Measurements from ENCODE around the gene PRPSAP2. TPM values are rescaled to one million over a fixed set of nuclear protein-coding genes. Genes with fewer than 3 reads are reported as not detected.

Gene PRPSAP2
- total and polyA plus RNA-seq, 2 donors, result 48.2 to 56.7 TPM

- Histone ChIP-seq H3K27ac (ENCODE audit: low read depth in 1 of 2, low read length in 1 of 2) (no peak overlapping the region), H3K36me3 (ENCODE audit: control insufficient read depth in 2 of 2, insufficient read depth in 2 of 2, low read length in 1 of 2) (peaks cover 0 to 9% of the 10 kb centered on the region in 2 donors), H3K4me1 (ENCODE audit: control insufficient read depth in 2 of 2, insufficient read depth in 2 of 2, low read length in 2 of 2) (peaks cover 0 to 26% of the 10 kb centered on the region in 2 donors), H3K4me3 (ENCODE audit: low read length in 2 of 2) (no peak overlapping the region), H3K27me3 (ENCODE audit: control insufficient read depth in 2 of 2, insufficient read depth in 1 of 2, low read length in 1 of 2) (peaks cover 0 to 2% of the 10 kb centered on the region in 2 donors), H3K9me3 (ENCODE audit: control insufficient read depth in 2 of 2, insufficient read depth in 1 of 2, low read length in 1 of 2) (no peaks in the 10 kb centered on the region)
- WGBS, result 70% methylated on average over 4 of the region's 4 CpGs
- no peak for DNase-seq (ENCODE audit: low read depth in 6 of 9, low spot score in 9 of 9)
Observed at GRCh38 chr17:18968345-18968744, 110.4 kb downstream of the PRPSAP2 start.

DNA sequence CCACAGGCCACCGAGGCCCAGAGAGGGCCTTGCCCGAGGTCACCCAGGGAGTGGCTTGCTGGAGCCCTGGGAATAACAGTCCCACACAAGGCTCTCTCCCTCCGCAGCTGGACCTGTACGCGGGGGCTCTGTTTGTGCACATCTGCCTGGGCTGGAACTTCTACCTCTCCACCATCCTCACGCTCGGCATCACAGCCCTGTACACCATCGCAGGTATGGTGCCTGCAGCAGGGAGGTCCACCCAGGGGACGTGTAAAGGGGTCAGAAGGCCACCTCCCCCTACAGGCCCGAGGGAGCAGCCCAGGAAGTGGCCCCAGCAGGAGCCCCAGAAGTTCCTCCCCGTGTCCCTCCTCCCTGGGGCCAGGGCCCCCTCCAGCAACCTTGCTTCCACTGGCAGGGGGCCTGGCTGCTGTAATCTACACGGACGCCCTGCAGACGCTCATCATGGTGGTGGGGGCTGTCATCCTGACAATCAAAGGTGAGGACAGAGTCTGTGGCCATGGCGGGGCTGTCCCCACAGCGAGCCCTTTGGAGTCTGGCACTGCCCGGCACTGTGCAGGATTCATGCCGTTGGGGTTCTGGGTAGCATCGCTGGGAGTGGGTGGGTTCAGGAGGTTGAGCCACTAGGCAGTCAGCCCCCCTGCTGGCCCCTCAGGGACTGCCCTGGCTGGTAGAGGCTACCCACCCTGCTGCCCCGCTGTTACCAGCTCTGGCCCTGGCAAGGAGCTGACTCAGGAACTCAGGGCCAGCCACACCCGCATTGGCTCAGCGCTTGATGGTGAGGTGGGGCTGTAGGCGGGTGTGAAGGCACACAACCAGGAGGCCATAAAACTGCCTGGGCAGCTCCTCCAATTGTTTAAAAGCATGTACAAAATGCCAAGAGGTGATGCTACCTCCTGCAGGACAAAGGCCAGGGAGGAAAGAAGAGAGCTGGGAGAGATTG lies 111.3 kb downstream of the PRPSAP2 start:
- Histone ChIP-seq H3K27me3 (ENCODE audit: control insufficient read depth in 2 of 2, insufficient read depth in 1 of 2, low read length in 1 of 2) (no peaks in the 10 kb centered on the region), H3K27ac (ENCODE audit: low read depth in 1 of 2, low read length in 1 of 2) (no peak overlapping the region), H3K4me1 (ENCODE audit: control insufficient read depth in 2 of 2, insufficient read depth in 2 of 2, low read length in 2 of 2) (peaks cover 0 to 26% of the 10 kb centered on the region in 2 donors), H3K9me3 (ENCODE audit: control insufficient read depth in 2 of 2, insufficient read depth in 1 of 2, low read length in 1 of 2) (no peaks in the 10 kb centered on the region), H3K4me3 (ENCODE audit: low read length in 2 of 2) (no peak overlapping the region), H3K36me3 (ENCODE audit: control insufficient read depth in 2 of 2, insufficient read depth in 2 of 2, low read length in 1 of 2) (peaks cover 0 to 9% of the 10 kb centered on the region in 2 donors)
- WGBS, result 79% methylated on average over 23 of the region's 23 CpGs
- DNase-seq (ENCODE audit: low read depth in 6 of 9, low spot score in 9 of 9), result no peak

DNA sequence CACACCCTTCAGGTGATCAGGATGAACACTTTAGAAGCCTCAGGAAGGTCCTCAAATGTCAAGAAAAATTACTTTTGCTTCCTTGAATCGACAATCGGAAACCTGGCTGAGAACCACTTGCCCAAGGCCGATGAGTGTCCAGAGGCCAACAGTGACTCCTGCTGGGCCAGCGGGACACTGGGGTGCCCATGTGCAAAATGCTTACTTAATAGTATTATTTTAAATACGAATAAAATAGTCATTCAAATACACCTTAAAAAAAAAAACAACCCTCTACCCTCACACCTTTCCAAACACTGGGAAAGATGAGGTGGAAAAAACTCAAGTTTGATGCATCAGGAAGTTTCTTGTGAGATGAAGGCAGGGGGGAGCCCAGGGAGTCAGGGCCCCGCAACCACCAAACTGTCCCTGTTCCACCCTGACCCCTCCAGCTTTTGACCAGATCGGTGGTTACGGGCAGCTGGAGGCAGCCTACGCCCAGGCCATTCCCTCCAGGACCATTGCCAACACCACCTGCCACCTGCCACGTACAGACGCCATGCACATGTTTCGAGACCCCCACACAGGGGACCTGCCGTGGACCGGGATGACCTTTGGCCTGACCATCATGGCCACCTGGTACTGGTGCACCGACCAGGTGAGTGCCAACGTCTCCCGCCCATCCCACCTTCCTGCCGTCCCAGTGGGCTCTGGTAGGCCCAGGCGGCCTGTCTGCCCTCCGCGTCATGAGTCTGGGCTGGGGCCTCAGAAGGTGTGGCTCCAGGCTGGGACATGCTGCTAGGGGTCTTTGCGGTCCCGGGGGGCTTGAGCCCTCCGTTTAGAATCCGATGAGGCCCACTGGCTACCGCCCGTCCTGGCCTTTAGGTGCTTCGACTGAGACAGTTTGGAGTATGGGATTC lies 112.9 kb downstream of the PRPSAP2 start:
- no peaks in the 10 kb centered on the region for H3K9me3 ChIP-seq (ENCODE audit: control insufficient read depth in 2 of 2, insufficient read depth in 1 of 2, low read length in 1 of 2)
- no peaks in the 10 kb centered on the region for H3K27me3 ChIP-seq (ENCODE audit: control insufficient read depth in 2 of 2, insufficient read depth in 1 of 2, low read length in 1 of 2)
- no peak overlapping the region for H3K27ac ChIP-seq (ENCODE audit: low read depth in 1 of 2, low read length in 1 of 2)
- WGBS, result 94% methylated on average over 28 of the region's 28 CpGs
- peaks cover 0 to 26% of the 10 kb centered on the region in 2 donors for H3K4me1 ChIP-seq (ENCODE audit: control insufficient read depth in 2 of 2, insufficient read depth in 2 of 2, low read length in 2 of 2)
- DNase-seq (ENCODE audit: low read depth in 6 of 9, low spot score in 9 of 9), result no peak
- H3K36me3 ChIP-seq (ENCODE audit: control insufficient read depth in 2 of 2, insufficient read depth in 2 of 2, low read length in 1 of 2), result peaks cover 0 to 9% of the 10 kb centered on the region in 2 donors
- H3K4me3 ChIP-seq (ENCODE audit: low read length in 2 of 2), result no peak overlapping the region

DNA sequence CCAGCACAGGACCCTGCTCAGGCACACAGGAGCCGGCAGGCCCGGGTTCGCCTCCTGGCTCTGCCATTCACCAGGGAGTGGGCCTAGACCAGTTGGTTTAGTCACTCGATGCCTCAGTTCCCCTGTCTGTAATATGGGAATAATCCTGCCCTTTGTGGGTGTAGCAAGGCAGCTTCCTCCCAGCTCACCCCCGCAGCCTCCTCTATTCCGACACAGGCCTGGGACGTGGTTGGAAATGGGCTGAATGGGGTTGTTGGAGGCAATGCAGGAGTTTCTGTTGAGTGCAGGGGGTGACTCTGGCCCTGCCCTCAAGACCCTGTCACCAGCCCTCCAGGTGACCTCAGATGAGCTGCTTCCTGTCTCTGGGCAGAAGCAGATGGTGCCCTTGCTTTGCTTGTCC lies 113.9 kb downstream of the PRPSAP2 start:
- Histone ChIP-seq H3K9me3 (ENCODE audit: control insufficient read depth in 2 of 2, insufficient read depth in 1 of 2, low read length in 1 of 2) (no peaks in the 10 kb centered on the region), H3K4me1 (ENCODE audit: control insufficient read depth in 2 of 2, insufficient read depth in 2 of 2, low read length in 2 of 2) (peaks cover 0 to 26% of the 10 kb centered on the region in 2 donors), H3K27ac (ENCODE audit: low read depth in 1 of 2, low read length in 1 of 2) (no peak overlapping the region), H3K36me3 (ENCODE audit: control insufficient read depth in 2 of 2, insufficient read depth in 2 of 2, low read length in 1 of 2) (peaks cover 0 to 9% of the 10 kb centered on the region in 2 donors), H3K27me3 (ENCODE audit: control insufficient read depth in 2 of 2, insufficient read depth in 1 of 2, low read length in 1 of 2) (no peaks in the 10 kb centered on the region), H3K4me3 (ENCODE audit: low read length in 2 of 2) (no peak overlapping the region)
- WGBS, result 99% methylated on average over 7 of the region's 7 CpGs
- DNase-seq (ENCODE audit: low read depth in 6 of 9, low spot score in 9 of 9), result no peak

DNA sequence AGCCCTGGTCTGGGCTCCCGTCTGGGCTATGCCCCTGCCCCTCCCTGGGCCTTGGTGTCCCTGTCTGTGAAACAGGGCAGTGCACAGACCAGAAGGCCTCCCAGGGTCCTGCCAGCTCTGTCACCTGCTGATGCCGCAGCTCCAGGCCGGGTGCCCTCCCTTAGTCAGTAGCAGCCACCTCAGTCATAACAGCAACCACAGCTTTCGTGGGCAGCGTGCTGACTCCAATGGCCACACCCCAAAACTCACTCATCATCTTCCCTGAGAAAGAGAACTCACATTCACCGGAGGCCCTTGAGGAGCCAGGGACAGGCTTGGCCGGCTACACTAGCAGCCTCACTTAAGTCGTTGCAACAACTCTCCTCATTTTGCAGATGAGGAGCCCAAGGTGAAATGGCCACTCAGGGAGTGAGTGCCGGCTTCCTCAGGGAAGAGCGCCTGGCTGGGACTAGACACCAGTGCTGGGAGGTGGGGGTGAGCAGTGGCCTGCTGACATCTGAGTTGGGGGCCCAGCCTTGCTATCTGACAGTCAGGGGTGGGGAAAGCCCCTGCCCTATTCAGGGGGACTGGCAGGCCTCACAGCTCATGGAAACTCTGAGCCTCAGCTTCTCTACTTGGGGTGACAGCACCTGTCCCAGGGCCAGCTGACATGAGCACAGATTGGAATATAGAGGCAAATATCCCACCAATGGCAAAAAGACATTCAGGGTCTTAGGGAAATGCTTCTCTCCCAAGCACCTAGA lies 116.6 kb downstream of the PRPSAP2 start:
- Histone ChIP-seq H3K4me3 (ENCODE audit: low read length in 2 of 2) (no peak overlapping the region), H3K36me3 (ENCODE audit: control insufficient read depth in 2 of 2, insufficient read depth in 2 of 2, low read length in 1 of 2) (peaks cover 0 to 21% of the 10 kb centered on the region in 2 donors), H3K9me3 (ENCODE audit: control insufficient read depth in 2 of 2, insufficient read depth in 1 of 2, low read length in 1 of 2) (no peaks in the 10 kb centered on the region), H3K4me1 (ENCODE audit: control insufficient read depth in 2 of 2, insufficient read depth in 2 of 2, low read length in 2 of 2) (peaks cover 0 to under 1% of the 10 kb centered on the region in 2 donors), H3K27me3 (ENCODE audit: control insufficient read depth in 2 of 2, insufficient read depth in 1 of 2, low read length in 1 of 2) (no peaks in the 10 kb centered on the region), H3K27ac (ENCODE audit: low read depth in 1 of 2, low read length in 1 of 2) (no peak overlapping the region)
- 95% methylated on average over 10 of the region's 10 CpGs for WGBS
- no peak for DNase-seq (ENCODE audit: low read depth in 6 of 9, low spot score in 9 of 9)

DNA sequence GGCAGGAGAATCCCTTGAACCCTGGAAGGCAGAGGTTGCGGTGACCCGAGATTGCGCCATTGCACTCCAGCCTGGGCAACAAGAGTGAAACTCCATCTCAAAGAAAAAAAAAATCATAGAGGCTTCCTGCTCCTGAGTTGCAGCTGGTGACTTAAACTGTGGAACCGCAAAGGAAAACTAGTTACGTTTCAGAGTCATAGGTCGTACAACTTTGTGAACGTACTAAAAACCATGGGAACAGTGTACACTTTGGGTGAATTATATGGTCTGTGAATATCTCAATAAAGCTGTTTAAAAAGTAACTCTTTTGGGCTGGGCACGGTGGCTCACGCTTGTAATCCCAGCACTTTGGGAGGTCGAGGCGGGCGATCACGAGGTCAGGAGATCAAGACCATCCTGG lies 117.7 kb downstream of the PRPSAP2 start:
- Histone ChIP-seq H3K27ac (ENCODE audit: low read depth in 1 of 2, low read length in 1 of 2) (no peak overlapping the region), H3K27me3 (ENCODE audit: control insufficient read depth in 2 of 2, insufficient read depth in 1 of 2, low read length in 1 of 2) (no peaks in the 10 kb centered on the region), H3K4me3 (ENCODE audit: low read length in 2 of 2) (no peak overlapping the region), H3K4me1 (ENCODE audit: control insufficient read depth in 2 of 2, insufficient read depth in 2 of 2, low read length in 2 of 2) (no peaks in the 10 kb centered on the region), H3K36me3 (ENCODE audit: control insufficient read depth in 2 of 2, insufficient read depth in 2 of 2, low read length in 1 of 2) (peaks cover 0 to 21% of the 10 kb centered on the region in 2 donors), H3K9me3 (ENCODE audit: control insufficient read depth in 2 of 2, insufficient read depth in 1 of 2, low read length in 1 of 2) (no peaks in the 10 kb centered on the region)
- WGBS, result 98% methylated on average over 13 of the region's 13 CpGs
- no peak for DNase-seq (ENCODE audit: low read depth in 6 of 9, low spot score in 9 of 9)

- peaks cover 0 to 17% of the 10 kb centered on the region in 2 donors for H3K36me3 ChIP-seq (ENCODE audit: control insufficient read depth in 2 of 2, insufficient read depth in 2 of 2, low read length in 1 of 2)
- H3K4me1 ChIP-seq (ENCODE audit: control insufficient read depth in 2 of 2, insufficient read depth in 2 of 2, low read length in 2 of 2), result no peaks in the 10 kb centered on the region
Observed at GRCh38 chr17:18976201-18976600, 118.3 kb downstream of the PRPSAP2 start.

GRCh38 chr17:18977021-18977420 lies 119.1 kb downstream of the PRPSAP2 start:
- Histone ChIP-seq H3K36me3 (ENCODE audit: control insufficient read depth in 2 of 2, insufficient read depth in 2 of 2, low read length in 1 of 2) (peaks cover 0 to 16% of the 10 kb centered on the region in 2 donors), H3K27ac (ENCODE audit: low read depth in 1 of 2, low read length in 1 of 2) (no peak overlapping the region), H3K27me3 (ENCODE audit: control insufficient read depth in 2 of 2, insufficient read depth in 1 of 2, low read length in 1 of 2) (no peaks in the 10 kb centered on the region), H3K4me1 (ENCODE audit: control insufficient read depth in 2 of 2, insufficient read depth in 2 of 2, low read length in 2 of 2) (no peaks in the 10 kb centered on the region), H3K4me3 (ENCODE audit: low read length in 2 of 2) (no peak overlapping the region), H3K9me3 (ENCODE audit: control insufficient read depth in 2 of 2, insufficient read depth in 1 of 2, low read length in 1 of 2) (no peaks in the 10 kb centered on the region)
- 86% methylated on average over 4 of the region's 4 CpGs for WGBS
- DNase-seq (ENCODE audit: low read depth in 6 of 9, low spot score in 9 of 9), result no peak

More at GRCh38 chr17:18976201-18976600, 118.3 kb downstream of the PRPSAP2 start:
- WGBS, result 84% methylated on average over 4 of the region's 4 CpGs
- no peaks in the 10 kb centered on the region for H3K27me3 ChIP-seq (ENCODE audit: control insufficient read depth in 2 of 2, insufficient read depth in 1 of 2, low read length in 1 of 2)
- no peak for DNase-seq (ENCODE audit: low read depth in 6 of 9, low spot score in 9 of 9)
- H3K4me3 ChIP-seq (ENCODE audit: low read length in 2 of 2), result no peak overlapping the region
- no peaks in the 10 kb centered on the region for H3K9me3 ChIP-seq (ENCODE audit: control insufficient read depth in 2 of 2, insufficient read depth in 1 of 2, low read length in 1 of 2)
- H3K27ac ChIP-seq (ENCODE audit: low read depth in 1 of 2, low read length in 1 of 2), result no peak overlapping the region
